ENCODE measurements around the gene ROBO1. TPM values are rescaled to one million over a fixed set of nuclear protein-coding genes. Genes with fewer than 3 reads are reported as not detected.

ROBO1 gene
- total and polyA plus RNA-seq, 2 of the 8 experiments (the other 6 are each of a cell fraction or from before 2014, with no cell fraction given): 51.4 to 91.0 TPM

DNA sequence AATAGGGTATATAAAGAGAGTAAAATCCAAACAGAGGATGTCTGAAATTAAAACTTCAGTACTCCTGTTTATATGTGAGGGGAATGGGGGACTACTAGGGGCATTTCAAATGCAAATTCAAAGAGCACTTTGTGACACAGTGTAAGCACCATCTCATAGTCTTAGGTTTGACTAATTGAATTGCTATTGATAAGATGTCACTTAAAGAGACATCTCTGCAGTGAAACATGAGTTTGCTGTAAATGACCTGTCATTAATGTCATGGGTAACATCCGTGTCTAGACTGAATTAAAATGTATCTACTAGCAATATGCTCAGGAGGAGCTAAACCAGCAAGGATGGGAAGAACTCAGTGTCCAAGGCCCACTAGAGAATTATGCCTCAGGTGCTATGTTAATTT, 41.0 kb downstream of the ROBO1 start:
- no peak for DNase-seq (ENCODE audit: low read depth in 1 of 2, low spot score in 2 of 2)
- 84% methylated on average over 1 of the region's 1 CpG; no CpG with 5 or more reads in 1 of the 2 experiments for WGBS, 2 experiments (ENCODE audit: extremely low coverage in 1 of 2, insufficient coverage in 1 of 2, insufficient read length in 1 of 2, insufficient replicate concordance in 2 of 2, low coverage in 1 of 2, low lambda C conversion rate in 2 of 2, missing lambda C conversion rate in 1 of 2)
- H3K9me3 ChIP-seq (ENCODE audit: insufficient read depth in 2 of 2, low read depth in 1 of 2, low read length in 1 of 2): no peaks in the 10 kb centered on the region
- H3K4me3 ChIP-seq (ENCODE audit: extremely low read depth in 1 of 4, insufficient read depth in 2 of 4, low read depth in 3 of 4, low read length in 4 of 4): no peak overlapping the region
- H3K27me3 ChIP-seq (replicated peaks in 1 of 4; ENCODE audit: control insufficient read depth in 3 of 4, extremely low read depth in 1 of 4, insufficient read depth in 3 of 4, low read length in 3 of 4): no peaks in the 10 kb centered on the region
- no peak overlapping the region for H2BK12ac ChIP-seq (ENCODE audit: low read depth, low read length)
- H2AFZ ChIP-seq (ENCODE audit: low read length): no peak overlapping the region
- no peaks in the 10 kb centered on the region for H4K20me1 ChIP-seq (replicated peaks in 1 of 2; ENCODE audit: control insufficient read depth in 1 of 2, insufficient read depth in 2 of 2, low read length in 2 of 2)
- no peaks in the 10 kb centered on the region for H3K23me2 ChIP-seq (ENCODE audit: low read depth, low read length)
- H3K27ac ChIP-seq (ENCODE audit: low read depth, low read length): no peak overlapping the region
- no peaks in the 10 kb centered on the region for H3K36me3 ChIP-seq (ENCODE audit: control insufficient read depth in 2 of 4, insufficient read depth in 4 of 4, low read length in 3 of 4)
- H3K14ac ChIP-seq (ENCODE audit: insufficient read length): no peak overlapping the region
- no peak overlapping the region for H4K8ac ChIP-seq (ENCODE audit: extremely low read depth, insufficient read depth, low read length)
- H3K9ac ChIP-seq (replicated peaks in 1 of 4; ENCODE audit: extremely low read depth in 1 of 4, low read depth in 3 of 4, low read length in 3 of 4): no peak overlapping the region
- no peak for TF ChIP-seq POU5F1 (IDR thresholded peaks at IDR 0.05; ENCODE audit: low read depth, low read length)
- no peak for TF ChIP-seq CBX8 (IDR thresholded peaks at IDR 0.05; ENCODE audit: borderline replicate concordance, low read depth, low read length)
- TF ChIP-seq, protein P1, sequence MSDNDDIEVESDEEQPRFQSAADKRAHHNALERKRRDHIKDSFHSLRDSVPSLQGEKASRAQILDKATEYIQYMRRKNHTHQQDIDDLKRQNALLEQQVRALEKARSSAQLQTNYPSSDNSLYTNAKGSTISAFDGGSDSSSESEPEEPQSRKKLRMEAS (IDR thresholded peaks at IDR 0.05): no peak
- no peak for TF ChIP-seq RBBP5 (IDR thresholded peaks at IDR 0.05; ENCODE audit: borderline replicate concordance, low read depth, low read length)
- H4K5ac ChIP-seq (ENCODE audit: insufficient read length, low read depth, low read length): no peak overlapping the region
- H2BK20ac ChIP-seq (ENCODE audit: low read length): no peak overlapping the region
- H3K4me1 ChIP-seq (replicated peaks in 1 of 4; ENCODE audit: control insufficient read depth in 3 of 4, insufficient read depth in 4 of 4, low read length in 3 of 4): 0 out of 7 replicates have a peak, but pooled peaks cover 0 to 2% (median 0%) of the 10 kb centered on the region in 4 experiments
- H3K4ac ChIP-seq (replicated peaks; ENCODE audit: insufficient read length, low read depth, low read length): no peak overlapping the region
- FAIRE-seq: no peak
- no peak overlapping the region for H3K56ac ChIP-seq (replicated peaks; ENCODE audit: insufficient read length, low read depth, low read length)
- no peak overlapping the region for H2BK5ac ChIP-seq (ENCODE audit: low read depth, low read length)
- no peaks in the 10 kb centered on the region for H3K79me1 ChIP-seq (ENCODE audit: low read depth, low read length)
- ChIA-PET POLR2A (ENCODE audit: partially characterized antibody) (no interaction called here), CTCF (ENCODE audit: partially characterized antibody) (interaction anchor here (0.6 kb wide), 1 partner anchor 72 kb away, joined by 3 read pairs; no protein-coding TSS in a partner anchor)
- H2AK5ac ChIP-seq (ENCODE audit: low read depth, low read length): no peak overlapping the region
- no peak overlapping the region for H2BK120ac ChIP-seq (replicated peaks; ENCODE audit: low read depth, low read length)
- H3K4me2 ChIP-seq (ENCODE audit: insufficient read depth in 1 of 2, low read depth in 2 of 2, low read length in 2 of 2): no peak overlapping the region
- no peak overlapping the region for H3K23ac ChIP-seq (ENCODE audit: insufficient read length)
- H3K18ac ChIP-seq (ENCODE audit: extremely low read depth, low read length): no peak overlapping the region
- no peak overlapping the region for H2BK15ac ChIP-seq (ENCODE audit: low read length)
- no peak overlapping the region for H4K91ac ChIP-seq (replicated peaks; ENCODE audit: insufficient read length, low read length)
- H3K79me2 ChIP-seq (ENCODE audit: control insufficient read depth in 1 of 2, insufficient read depth in 2 of 2, low read length in 2 of 2): no peaks in the 10 kb centered on the region
